Right lobe of liver (tissue), 4 donors: Measurements from ENCODE around the gene KLHL30.

Experiments used
- CTCF ChIP-seq, 4 donors: fragments of 200-600 bp in 3 of 4; fragments of 450-650 bp in 1 of 4; IDR thresholded peaks; one replicate each; pipeline versions ENCODE4 v1.5.1 to v1.8.0; 2016 to 2022; ENCODE audit warnings: antibody characterized with exemption in 4 of 4, mild to moderate bottlenecking in 2 of 4
- POLR2A ChIP-seq: fragments of 450-650 bp; IDR thresholded peaks from one replicate; pipeline ENCODE4 v1.6.1; 2017; ENCODE audit warnings: antibody characterized with exemption, mild to moderate bottlenecking
- donor health status: DM: no; HTN: no; CAD: no.
- donor health status: DM: no; HTN: no; CAD: no.
- donor health status: DM: no; HTN: yes; CAD: no.

DNA sequence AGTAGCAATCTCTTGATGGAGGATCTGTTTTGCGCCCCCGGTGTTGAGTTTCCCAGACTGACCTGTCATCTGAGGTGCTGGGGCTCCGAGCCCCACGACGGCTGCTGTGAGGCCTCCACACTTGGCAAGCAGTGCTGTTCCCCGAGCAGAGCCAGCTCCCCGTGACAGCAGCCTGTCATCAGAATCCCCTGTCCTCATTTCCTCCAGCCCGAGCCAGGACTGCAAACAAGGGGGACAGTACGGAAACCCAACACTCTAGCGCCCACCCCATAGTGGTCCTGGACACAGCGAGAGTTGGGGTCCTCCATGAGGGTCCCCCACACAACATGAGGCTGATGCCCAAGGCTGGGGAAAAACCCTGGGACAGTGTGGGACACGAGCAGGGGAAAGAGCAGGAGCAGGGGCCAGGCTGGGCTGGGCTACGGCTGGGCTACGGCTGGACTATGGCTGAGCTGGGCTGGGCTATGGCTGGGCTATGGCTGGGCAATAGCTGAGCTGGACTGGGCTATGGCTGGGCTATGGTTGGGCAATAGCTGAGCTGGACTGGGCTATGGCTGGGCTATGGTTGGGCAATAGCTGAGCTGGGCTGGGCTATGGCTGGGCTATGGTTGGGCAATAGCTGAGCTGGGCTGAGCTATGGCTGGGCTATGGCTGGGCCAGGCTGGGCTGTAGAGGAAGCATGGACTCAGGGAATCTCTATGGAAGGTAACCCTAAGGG, 1.5 kb upstream of the KLHL30 start:
- TF ChIP-seq CTCF (IDR thresholded peaks at IDR 0.05): no peak
- TF ChIP-seq POLR2A: no peak
